HCT116 (cell line): ENCODE results near the gene MAPK10. TPM values are rescaled to one million over a fixed set of nuclear protein-coding genes. Genes with fewer than 3 reads are reported as not detected.

Experiments
- ATAC-seq: fragments of 200-7000 bp; cut with Tn5 transposase; 2 replicates; pipeline ENCODE4 v1.9.1; 2020; ENCODE audit warnings: mild to moderate bottlenecking, moderate library complexity
- BruUV-seq: library from RNA; stranded (reverse); fragments of 400-500 nt; replicated peaks from 2 replicates; lab custom pipeline; 2021; lab: Mats Ljungman, UMichigan
- CTCF ChIA-PET: fragments of 300-600 bp; sonication (Branson Sonifier 250); formaldehyde crosslinking; loops from one replicate; lab custom pipeline; 2021; ENCODE audit warnings: antibody characterized with exemption; lab: Charles Lee
- POLR2A ChIA-PET: fragments of 300-600, 350-600 bp; sonication (Branson Sonifier 250); formaldehyde crosslinking; loops from one replicate; lab custom pipeline; 2021; ENCODE audit warnings: antibody characterized with exemption; lab: Charles Lee
- RAD21 ChIA-PET, 2 experiments: fragments of 300-600 bp; sonication (Branson Sonifier 250); formaldehyde crosslinking; loops; one replicate each; lab custom pipeline; 2023; ENCODE audit warnings: low total read pairs in 2 of 2; ENCODE audit not compliant: uncharacterized antibody in 2 of 2, unreplicated experiment in 2 of 2, low non-redundant PET in 1 of 2; lab: Charles Lee
- DNase-seq: peaks from one replicate; pipeline ENCODE4 v3.0.0-alpha.2; 2010; ENCODE audit warnings: low read depth, low spot score
- H2AFZ ChIP-seq: fragments of 200-600 bp; shearing (Covaris generic), sonication (generic); 2 replicates; pipeline ENCODE4 v1.6.1; 2017; ENCODE audit warnings: low read depth, mixed run types, mixed read lengths, antibody characterized with exemption, low read length; ENCODE audit not compliant: poor library complexity, severe bottlenecking
- H3K27ac ChIP-seq: 2 replicates; pipeline ENCODE4 v1.5.1; 2012; ENCODE audit warnings: low read depth, low read length
- H3K27me3 ChIP-seq: fragments of 200-600 bp; sonication (generic); 2 replicates; pipeline ENCODE4 v1.6.1; 2016; ENCODE audit warnings: mixed run types, low read length, mixed read lengths; ENCODE audit not compliant: insufficient read depth
- H3K36me3 ChIP-seq, 2 experiments: fragments of 200-500 bp in 1 of 2; fragments of 200-600 bp in 1 of 2; sonication (Bioruptor generic) in 1 of 2; sonication (generic) in 1 of 2; 2 replicates each; pipeline versions ENCODE4 v1.5.1 to v1.6.1; 2014 to 2016; ENCODE audit warnings: low read length in 2 of 2, inconsistent platforms in 1 of 2, mixed read lengths in 1 of 2, mixed run types in 1 of 2; ENCODE audit not compliant: insufficient read depth in 2 of 2, control insufficient read depth in 1 of 2
- H3K4me1 ChIP-seq, 2 experiments: fragments of 200-600 bp in 1 of 2; sonication (generic) in 1 of 2; 2 replicates each; pipeline versions ENCODE4 v1.5.1 to v1.6.1; 2012 to 2017; ENCODE audit warnings: low read length in 2 of 2, inconsistent platforms in 1 of 2, mild to moderate bottlenecking in 1 of 2, mixed read lengths in 1 of 2, mixed run types in 1 of 2, moderate library complexity in 1 of 2; ENCODE audit not compliant: insufficient read depth in 2 of 2, control insufficient read depth in 1 of 2
- H3K4me2 ChIP-seq: fragments of 200-600 bp; sonication (generic); 2 replicates; pipeline ENCODE4 v1.6.1; 2017; ENCODE audit warnings: mixed run types, low read length, mixed read lengths
- H3K4me3 ChIP-seq, 2 experiments: fragments of 200-600 bp in 1 of 2; sonication (generic) in 1 of 2; replicated peaks in 1 of 2; 2 replicates each; pipeline ENCODE4 v1.5.1; 2011 to 2016; ENCODE audit warnings: low read length in 2 of 2, control low read depth in 1 of 2, low read depth in 1 of 2, mild to moderate bottlenecking in 1 of 2, mixed read lengths in 1 of 2, mixed run types in 1 of 2
- H3K79me2 ChIP-seq: fragments of 200-600 bp; sonication (generic); 2 replicates; pipeline ENCODE4 v1.6.1; 2017; ENCODE audit warnings: mild to moderate bottlenecking, mixed run types, low read length, moderate library complexity, mixed read lengths; ENCODE audit not compliant: insufficient read depth
- H3K9ac ChIP-seq: fragments of 200-600 bp; sonication (generic); 2 replicates; pipeline ENCODE4 v1.6.1; 2016; ENCODE audit warnings: low read length, mixed read lengths
- H3K9me2 ChIP-seq: fragments of 200-600 bp; sonication (generic), shearing (Covaris generic); 2 replicates; pipeline ENCODE4 v1.6.1; 2017; ENCODE audit warnings: mixed run types, mild to moderate bottlenecking, moderate library complexity; ENCODE audit not compliant: insufficient read depth
- H3K9me3 ChIP-seq, 2 experiments: fragments of 200-500 bp in 1 of 2; fragments of 200-600 bp in 1 of 2; sonication (Bioruptor generic) in 1 of 2; sonication (generic) in 1 of 2; 2 replicates each; pipeline ENCODE4 v1.6.1; 2014 to 2017; ENCODE audit warnings: low read length in 2 of 2, mixed read lengths in 2 of 2, inconsistent platforms in 1 of 2, low read depth in 1 of 2, mild to moderate bottlenecking in 1 of 2, mixed run types in 1 of 2, moderate library complexity in 1 of 2; ENCODE audit not compliant: control insufficient read depth in 1 of 2, insufficient read depth in 1 of 2
- H4K20me1 ChIP-seq: fragments of 200-600 bp; sonication (generic), shearing (Covaris generic); 2 replicates; pipeline ENCODE4 v1.6.1; 2017; ENCODE audit warnings: mixed run types, mild to moderate bottlenecking, moderate library complexity; ENCODE audit not compliant: insufficient read depth
- ELF1 ChIP-seq: IDR thresholded peaks from 2 replicates; pipeline ENCODE4 v1.6.1; 2012; ENCODE audit warnings: low read depth, borderline replicate concordance
- POLR2A ChIP-seq: IDR thresholded peaks from 2 replicates; pipeline ENCODE4 v1.7.0; 2011; ENCODE audit warnings: borderline replicate concordance; ENCODE audit not compliant: insufficient read depth, insufficient read length; ENCODE audit errors: extremely low read depth
- POLR2AphosphoS5 ChIP-seq: IDR thresholded peaks from 2 replicates; pipeline ENCODE4 v1.6.1; 2011; ENCODE audit warnings: mild to moderate bottlenecking, low read depth, low read length, moderate library complexity
- RAD21 ChIP-seq: IDR thresholded peaks from 2 replicates; pipeline ENCODE4 v1.6.1; 2012; ENCODE audit warnings: low read depth, mild to moderate bottlenecking
- SP1 ChIP-seq: IDR thresholded peaks from 2 replicates; pipeline ENCODE4 v1.6.1; 2012; ENCODE audit warnings: low read depth
- SRF ChIP-seq: IDR thresholded peaks from 2 replicates; pipeline ENCODE4 v1.6.1; 2012; ENCODE audit warnings: low read depth
- TCF7L2 ChIP-seq: IDR thresholded peaks from 2 replicates; pipeline ENCODE4 v1.7.0; 2011; ENCODE audit warnings: borderline replicate concordance, inconsistent platforms; ENCODE audit not compliant: insufficient read depth, insufficient read length; ENCODE audit errors: extremely low read depth
- ZNF274 ChIP-seq: fragments of 200-500 bp; sonication (Bioruptor generic); IDR thresholded peaks from 2 replicates; pipeline ENCODE4 v1.6.1; 2014; ENCODE audit warnings: mild to moderate bottlenecking, low read depth, low read length, inconsistent platforms
- intact Hi-C: fragments of 100-400 bp; cut with micrococcal nuclease; formaldehyde crosslinking; loops from 2 replicates; pipeline ENCODE4 v1.10.0; 2022
- total RNA-seq: library from RNA; stranded (reverse); gene quantifications from one replicate; pipeline ENCODE4 v1.2.1, GENCODE V29; 2021; ENCODE audit not compliant: unreplicated experiment
- TF ChIP-seq, protein P1 (sequence below): IDR thresholded peaks from 2 replicates; pipeline ENCODE4 v1.6.1; 2012
- TF ChIP-seq, protein P2 (sequence below): IDR thresholded peaks from 2 replicates; pipeline ENCODE4 v1.6.1; 2012; ENCODE audit warnings: low read depth
- TF ChIP-seq, protein P3 (sequence below), 3 experiments: fragments of 200-600 bp in 1 of 3; sonication (generic) in 1 of 3; IDR thresholded peaks in 2 of 3; conservative IDR thresholded peaks in 1 of 3; 2 replicates each; pipeline ENCODE4 v1.5.1; 2012 to 2017; ENCODE audit warnings: low read depth in 2 of 3, low read length in 2 of 3, antibody characterized with exemption in 1 of 3, borderline replicate concordance in 1 of 3, control low read depth in 1 of 3, mild to moderate bottlenecking in 1 of 3, mixed read lengths in 1 of 3, mixed run types in 1 of 3, moderate library complexity in 1 of 3; ENCODE audit not compliant: insufficient read depth in 1 of 3
- TF ChIP-seq, protein P4 (sequence below): IDR thresholded peaks from 2 replicates; pipeline ENCODE4 v1.6.1; 2011; ENCODE audit warnings: mild to moderate bottlenecking, low read length, moderate library complexity; ENCODE audit not compliant: insufficient replicate concordance; ENCODE audit errors: extremely low read depth

The MAPK10 gene
- total RNA-seq, 1 experiment from 2014 or later: 0.52 TPM

DNA sequence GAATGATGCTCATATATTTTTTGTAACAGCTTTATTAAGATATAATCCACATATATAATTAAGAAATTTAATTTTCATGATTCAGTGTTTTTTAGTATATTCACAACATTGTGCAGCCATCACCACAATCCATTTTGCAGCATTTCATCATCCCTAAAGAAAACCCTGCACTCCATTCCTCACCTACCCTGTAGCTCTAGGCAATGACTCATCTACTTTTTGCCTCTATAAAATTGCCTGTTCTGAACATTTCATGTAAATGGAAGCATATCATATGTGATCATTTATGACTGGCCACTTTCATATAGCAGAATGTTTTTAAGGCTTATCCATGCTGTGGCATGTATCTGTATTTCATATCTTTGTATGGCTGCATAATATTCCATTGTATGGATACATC is 339.9 kb downstream of the MAPK10 start (continued):
- TF ChIP-seq ELF1 (no peak), SRF (no peak)
- TF ChIP-seq, protein P1, sequence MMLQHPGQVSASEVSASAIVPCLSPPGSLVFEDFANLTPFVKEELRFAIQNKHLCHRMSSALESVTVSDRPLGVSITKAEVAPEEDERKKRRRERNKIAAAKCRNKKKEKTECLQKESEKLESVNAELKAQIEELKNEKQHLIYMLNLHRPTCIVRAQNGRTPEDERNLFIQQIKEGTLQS: no peak

DNA sequence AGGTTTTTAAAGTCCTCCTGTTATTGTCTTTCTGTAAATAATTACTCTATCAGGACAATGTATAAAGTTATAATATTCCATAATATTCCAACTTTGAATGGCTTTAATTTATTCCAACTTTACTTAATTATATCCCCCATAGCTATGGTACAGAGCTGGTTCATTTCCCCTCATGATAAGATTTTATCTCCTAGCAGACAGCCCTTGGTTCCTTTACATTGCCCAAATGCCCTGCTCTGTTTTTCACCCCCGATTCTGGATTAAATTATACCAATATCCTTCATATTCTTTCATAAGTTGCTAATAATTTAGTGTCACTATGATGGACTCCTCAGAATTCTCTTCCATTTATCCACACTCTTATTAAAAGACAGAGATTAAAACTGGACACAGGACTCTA is 340.5 kb downstream of the MAPK10 start:
- no peak overlapping the region for H3K4me3 ChIP-seq
- DNase-seq (no peak), ATAC-seq (no peak)
- ChIA-PET RAD21 (no interaction called here), POLR2A (no interaction called here), CTCF (no interaction called here)
- H3K27me3 ChIP-seq: no peaks in the 10 kb centered on the region
- no peaks in the 10 kb centered on the region for H3K79me2 ChIP-seq
- no peaks in the 10 kb centered on the region for H4K20me1 ChIP-seq
- H3K4me2 ChIP-seq: no peak overlapping the region
- no peaks in the 10 kb centered on the region for H3K4me1 ChIP-seq
- no peak overlapping the region for H3K9ac ChIP-seq
- no peaks in the 10 kb centered on the region for H3K36me3 ChIP-seq
- no peak overlapping the region for H3K27ac ChIP-seq
- no peaks in the 10 kb centered on the region for H3K9me3 ChIP-seq
- intact Hi-C loops: no loop called here
- H3K9me2 ChIP-seq: no peaks in the 10 kb centered on the region
- no peak for TF ChIP-seq SRF
- no peak for TF ChIP-seq ZNF274
- TF ChIP-seq TCF7L2: no peak
- TF ChIP-seq, protein P1: no peak
- TF ChIP-seq POLR2A: no peak
- no peak for TF ChIP-seq RAD21
- TF ChIP-seq, protein P2, sequence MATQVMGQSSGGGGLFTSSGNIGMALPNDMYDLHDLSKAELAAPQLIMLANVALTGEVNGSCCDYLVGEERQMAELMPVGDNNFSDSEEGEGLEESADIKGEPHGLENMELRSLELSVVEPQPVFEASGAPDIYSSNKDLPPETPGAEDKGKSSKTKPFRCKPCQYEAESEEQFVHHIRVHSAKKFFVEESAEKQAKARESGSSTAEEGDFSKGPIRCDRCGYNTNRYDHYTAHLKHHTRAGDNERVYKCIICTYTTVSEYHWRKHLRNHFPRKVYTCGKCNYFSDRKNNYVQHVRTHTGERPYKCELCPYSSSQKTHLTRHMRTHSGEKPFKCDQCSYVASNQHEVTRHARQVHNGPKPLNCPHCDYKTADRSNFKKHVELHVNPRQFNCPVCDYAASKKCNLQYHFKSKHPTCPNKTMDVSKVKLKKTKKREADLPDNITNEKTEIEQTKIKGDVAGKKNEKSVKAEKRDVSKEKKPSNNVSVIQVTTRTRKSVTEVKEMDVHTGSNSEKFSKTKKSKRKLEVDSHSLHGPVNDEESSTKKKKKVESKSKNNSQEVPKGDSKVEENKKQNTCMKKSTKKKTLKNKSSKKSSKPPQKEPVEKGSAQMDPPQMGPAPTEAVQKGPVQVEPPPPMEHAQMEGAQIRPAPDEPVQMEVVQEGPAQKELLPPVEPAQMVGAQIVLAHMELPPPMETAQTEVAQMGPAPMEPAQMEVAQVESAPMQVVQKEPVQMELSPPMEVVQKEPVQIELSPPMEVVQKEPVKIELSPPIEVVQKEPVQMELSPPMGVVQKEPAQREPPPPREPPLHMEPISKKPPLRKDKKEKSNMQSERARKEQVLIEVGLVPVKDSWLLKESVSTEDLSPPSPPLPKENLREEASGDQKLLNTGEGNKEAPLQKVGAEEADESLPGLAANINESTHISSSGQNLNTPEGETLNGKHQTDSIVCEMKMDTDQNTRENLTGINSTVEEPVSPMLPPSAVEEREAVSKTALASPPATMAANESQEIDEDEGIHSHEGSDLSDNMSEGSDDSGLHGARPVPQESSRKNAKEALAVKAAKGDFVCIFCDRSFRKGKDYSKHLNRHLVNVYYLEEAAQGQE: no peak
- TF ChIP-seq, protein P3, sequence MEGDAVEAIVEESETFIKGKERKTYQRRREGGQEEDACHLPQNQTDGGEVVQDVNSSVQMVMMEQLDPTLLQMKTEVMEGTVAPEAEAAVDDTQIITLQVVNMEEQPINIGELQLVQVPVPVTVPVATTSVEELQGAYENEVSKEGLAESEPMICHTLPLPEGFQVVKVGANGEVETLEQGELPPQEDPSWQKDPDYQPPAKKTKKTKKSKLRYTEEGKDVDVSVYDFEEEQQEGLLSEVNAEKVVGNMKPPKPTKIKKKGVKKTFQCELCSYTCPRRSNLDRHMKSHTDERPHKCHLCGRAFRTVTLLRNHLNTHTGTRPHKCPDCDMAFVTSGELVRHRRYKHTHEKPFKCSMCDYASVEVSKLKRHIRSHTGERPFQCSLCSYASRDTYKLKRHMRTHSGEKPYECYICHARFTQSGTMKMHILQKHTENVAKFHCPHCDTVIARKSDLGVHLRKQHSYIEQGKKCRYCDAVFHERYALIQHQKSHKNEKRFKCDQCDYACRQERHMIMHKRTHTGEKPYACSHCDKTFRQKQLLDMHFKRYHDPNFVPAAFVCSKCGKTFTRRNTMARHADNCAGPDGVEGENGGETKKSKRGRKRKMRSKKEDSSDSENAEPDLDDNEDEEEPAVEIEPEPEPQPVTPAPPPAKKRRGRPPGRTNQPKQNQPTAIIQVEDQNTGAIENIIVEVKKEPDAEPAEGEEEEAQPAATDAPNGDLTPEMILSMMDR (IDR thresholded peaks at IDR 0.05 in 2 of 3, conservative IDR thresholded peaks at IDR 0.05 in 1 of 3; ENCODE audit: borderline replicate concordance in 1 of 3, insufficient read depth in 1 of 3, low read depth in 2 of 3, low read length in 2 of 3): no peak
- no peak for TF ChIP-seq SP1
- TF ChIP-seq POLR2AphosphoS5: no peak
- TF ChIP-seq, protein P4, sequence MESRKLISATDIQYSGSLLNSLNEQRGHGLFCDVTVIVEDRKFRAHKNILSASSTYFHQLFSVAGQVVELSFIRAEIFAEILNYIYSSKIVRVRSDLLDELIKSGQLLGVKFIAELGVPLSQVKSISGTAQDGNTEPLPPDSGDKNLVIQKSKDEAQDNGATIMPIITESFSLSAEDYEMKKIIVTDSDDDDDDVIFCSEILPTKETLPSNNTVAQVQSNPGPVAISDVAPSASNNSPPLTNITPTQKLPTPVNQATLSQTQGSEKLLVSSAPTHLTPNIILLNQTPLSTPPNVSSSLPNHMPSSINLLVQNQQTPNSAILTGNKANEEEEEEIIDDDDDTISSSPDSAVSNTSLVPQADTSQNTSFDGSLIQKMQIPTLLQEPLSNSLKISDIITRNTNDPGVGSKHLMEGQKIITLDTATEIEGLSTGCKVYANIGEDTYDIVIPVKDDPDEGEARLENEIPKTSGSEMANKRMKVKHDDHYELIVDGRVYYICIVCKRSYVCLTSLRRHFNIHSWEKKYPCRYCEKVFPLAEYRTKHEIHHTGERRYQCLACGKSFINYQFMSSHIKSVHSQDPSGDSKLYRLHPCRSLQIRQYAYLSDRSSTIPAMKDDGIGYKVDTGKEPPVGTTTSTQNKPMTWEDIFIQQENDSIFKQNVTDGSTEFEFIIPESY: no peak
- no TSS peak for BruUV-seq
- no peak overlapping the region for H2AFZ ChIP-seq
